GM12878 (cell line): Measurements from ENCODE around the gene TKFC. TPM values are rescaled to one million over a fixed set of nuclear protein-coding genes. Genes with fewer than 3 reads are reported as not detected.

Experiments
- ATAC-seq: fragments of 200-7000 bp; cut with Tn5 transposase; 3 replicates; pipeline ENCODE4 v1.9.1; 2020; ENCODE audit warnings: mild to moderate bottlenecking, moderate library complexity
- BruUV-seq: library from RNA; stranded (reverse); fragments of 400-500 nt; replicated peaks from 2 replicates; lab custom pipeline; 2021; lab: Mats Ljungman, UMichigan
- CTCF ChIA-PET: fragments of 300-600 bp; sonication (Branson Sonifier 250); formaldehyde crosslinking; extraction: SDS; loops from one replicate; lab custom pipeline; 2021; ENCODE audit warnings: inconsistent platforms; lab: Yijun Ruan, JAX
- POLR2A ChIA-PET: fragments of 350-600 bp; formaldehyde crosslinking; extraction: SDS; loops from one replicate; lab custom pipeline; 2021; ENCODE audit warnings: inconsistent platforms; lab: Charles Lee
- RAD21 ChIA-PET: fragments of 300-600 bp; sonication (Branson Sonifier 250); formaldehyde crosslinking; loops from one replicate; lab custom pipeline; 2023; ENCODE audit warnings: antibody characterized with exemption; ENCODE audit not compliant: unreplicated experiment; lab: Charles Lee
- SMC1A ChIA-PET: fragments of 300-600 bp; sonication (Branson Sonifier 250); formaldehyde crosslinking; loops from one replicate; lab custom pipeline; 2023; ENCODE audit not compliant: unreplicated experiment, uncharacterized antibody; lab: Charles Lee
- DNase-seq: peaks from one replicate; pipeline ENCODE4 v3.0.0-alpha.2; 2011; ENCODE audit warnings: low read depth, low spot score
- FAIRE-seq: peaks from 3 replicates; lab custom pipeline; 2011; peaks lifted over from hg19 to GRCh38; lab: Jason Lieb, UNC
- H2AFZ ChIP-seq: 2 replicates; pipeline ENCODE4 v1.6.0; 2011; ENCODE audit warnings: low read depth, low read length, control low read depth; ENCODE audit not compliant: control insufficient read depth
- H3K27ac ChIP-seq: 2 replicates; pipeline ENCODE4 v1.5.1; 2011; ENCODE audit warnings: control low read depth; ENCODE audit not compliant: control insufficient read depth, insufficient read depth
- H3K27me3 ChIP-seq, 2 experiments: replicated peaks in 1 of 2; 2 replicates each; pipeline versions ENCODE4 v1.6.0 to v1.6.1; 2011; ENCODE audit warnings: low read length in 1 of 2; ENCODE audit not compliant: control insufficient read depth in 2 of 2, insufficient read depth in 2 of 2
- H3K36me3 ChIP-seq, 2 experiments: 2 replicates each; pipeline ENCODE4 v1.5.1; 2011; ENCODE audit warnings: low read length in 1 of 2; ENCODE audit not compliant: control insufficient read depth in 2 of 2, insufficient read depth in 2 of 2
- H3K4me1 ChIP-seq: 2 replicates; pipeline ENCODE4 v1.6.1; 2011; ENCODE audit warnings: mild to moderate bottlenecking, low read length, moderate library complexity, mixed read lengths; ENCODE audit not compliant: control insufficient read depth, insufficient read depth
- H3K4me2 ChIP-seq: 2 replicates; pipeline ENCODE4 v1.6.0; 2011; ENCODE audit warnings: control low read depth; ENCODE audit not compliant: control insufficient read depth, insufficient read depth
- H3K4me3 ChIP-seq: fragments of 200-600 bp; sonication (generic); 2 replicates; pipeline ENCODE4 v1.5.1; 2016
- H3K79me2 ChIP-seq: 2 replicates; pipeline ENCODE4 v1.6.0; 2011; ENCODE audit warnings: low read length; ENCODE audit not compliant: control insufficient read depth, insufficient read depth
- H3K9ac ChIP-seq: 2 replicates; pipeline ENCODE4 v1.8.0; 2011; ENCODE audit warnings: low read length, control low read depth, mixed read lengths; ENCODE audit not compliant: control insufficient read depth, insufficient read depth
- H3K9me3 ChIP-seq: replicated peaks from 3 replicates; pipeline ENCODE4 v1.5.1; 2011; ENCODE audit warnings: mild to moderate bottlenecking, low read length; ENCODE audit not compliant: control insufficient read depth, insufficient read depth
- H4K20me1 ChIP-seq: 2 replicates; pipeline ENCODE4 v1.6.0; 2011; ENCODE audit not compliant: control insufficient read depth, insufficient read depth
- CBX3 ChIP-seq: fragments of 200-600 bp; sonication (generic); IDR thresholded peaks from 2 replicates; pipeline ENCODE4 v1.6.1; 2016; ENCODE audit warnings: low read depth, borderline replicate concordance
- DPF2 ChIP-seq: fragments of 450-650 bp; IDR thresholded peaks from 2 replicates; pipeline ENCODE4 v1.6.1; 2017; ENCODE audit warnings: mild to moderate bottlenecking
- ESRRA ChIP-seq: IDR thresholded peaks from 2 replicates; pipeline ENCODE4 v1.6.1; 2012; ENCODE audit warnings: mild to moderate bottlenecking, low read length, improper control_type of control experiment
- FOXK2 ChIP-seq: fragments of 450-650 bp; IDR thresholded peaks from 2 replicates; pipeline ENCODE4 v1.6.1; 2017; ENCODE audit warnings: mild to moderate bottlenecking, moderate library complexity
- KLF5 ChIP-seq: fragments of 450-650 bp; IDR thresholded peaks from 2 replicates; pipeline ENCODE4 v1.6.1; 2014; ENCODE audit warnings: mild to moderate bottlenecking; ENCODE audit not compliant: partially characterized antibody
- LARP7 ChIP-seq: fragments of 450-650 bp; IDR thresholded peaks from 2 replicates; pipeline ENCODE4 v1.6.1; 2017; ENCODE audit warnings: mild to moderate bottlenecking
- MEF2A ChIP-seq: IDR thresholded peaks from 2 replicates; pipeline ENCODE4 v1.6.1; 2011; ENCODE audit warnings: low read depth, mild to moderate bottlenecking, low read length, moderate library complexity; ENCODE audit not compliant: insufficient read depth
- MEF2B ChIP-seq: fragments of 450-650 bp; IDR thresholded peaks from 2 replicates; pipeline ENCODE4 v1.6.1; 2018; ENCODE audit warnings: mild to moderate bottlenecking, moderate library complexity; ENCODE audit not compliant: partially characterized antibody, poor library complexity, severe bottlenecking
- POU2F2 ChIP-seq: IDR thresholded peaks from 3 replicates; pipeline ENCODE4 v1.6.1; 2011; ENCODE audit warnings: low read depth, mild to moderate bottlenecking, low read length, borderline replicate concordance
- RELA ChIP-seq: fragments of 450-650 bp; IDR thresholded peaks from 2 replicates; pipeline ENCODE4 v1.8.0; 2014; ENCODE audit warnings: borderline replicate concordance; ENCODE audit not compliant: partially characterized antibody
- RFX5 ChIP-seq: IDR thresholded peaks from 2 replicates; pipeline ENCODE4 v1.6.1; 2011; ENCODE audit warnings: low read depth, low read length, improper control_type of control experiment
- RUNX3 ChIP-seq: IDR thresholded peaks from 2 replicates; pipeline ENCODE4 v1.6.1; 2012; ENCODE audit warnings: low read length, inconsistent platforms
- SP1 ChIP-seq: IDR thresholded peaks from one replicate; pipeline ENCODE4 v1.6.1; 2011; ENCODE audit warnings: low read depth, low read length
- TCF7 ChIP-seq: IDR thresholded peaks from 2 replicates; pipeline ENCODE4 v1.6.1; 2014; ENCODE audit warnings: antibody characterized with exemption, borderline replicate concordance
- WGBS: methylation state at CpG from one replicate; pipeline ENCODE4 v1.1.6; 2016; ENCODE audit warnings: low lambda C conversion rate; ENCODE audit not compliant: insufficient replicate concordance, insufficient coverage; ENCODE audit errors: missing lambda C conversion rate; 5-methylcytosine and 5-hydroxymethylcytosine counted together
- in situ Hi-C: fragments of 300-500 bp; cut with MboI; formaldehyde crosslinking; loops from 9 replicates; pipeline ENCODE4 v1.14.3; 2018; ENCODE audit warnings: mixed read lengths
- intact Hi-C: fragments of 100-400 bp; cut with micrococcal nuclease; formaldehyde crosslinking; loops from one replicate; pipeline ENCODE4 v1.14.2; 2022; ENCODE audit not compliant: unreplicated experiment
- polyA plus RNA-seq, 11 experiments: library from polyadenylated mRNA; depleted of rRNA in 4 of 11; unstranded in 6 of 11; stranded (reverse) in 5 of 11; fragments of >200 nt; fragmentation: Nextera tagmentation in 4 of 11; fragmentation: Illumina TruSeq in 1 of 11; extraction: Ambion mirVana in 4 of 11; extraction: Trizol in 1 of 11; gene quantifications; 1 replicate in 1 of 11; 2 replicates in 10 of 11; pipeline versions ENCODE4 v1.2.1 to v1.2.3, GENCODE V29; 2011 to 2016; ENCODE audit warnings: inconsistent platforms in 2 of 11, missing spikeins in 2 of 11, low read depth in 1 of 11
- total RNA-seq, 4 experiments: library from RNA; depleted of rRNA in 3 of 4; stranded (reverse); fragments of >200 nt in 3 of 4; fragmentation: Illumina TruSeq in 1 of 4; extraction: Trizol in 1 of 4; gene quantifications; 2 replicates each; pipeline versions ENCODE4 v1.2.1 to v1.2.3, GENCODE V29; 2013 to 2021
- TF ChIP-seq, protein P1 (sequence below): fragments of 450-650 bp; IDR thresholded peaks from 2 replicates; pipeline ENCODE4 v1.6.1; 2017; ENCODE audit warnings: antibody characterized with exemption, mild to moderate bottlenecking, moderate library complexity
- TF ChIP-seq, protein P2 (sequence below): fragments of 450-650 bp; IDR thresholded peaks from 2 replicates; pipeline ENCODE4 v1.6.1; 2017; ENCODE audit warnings: borderline replicate concordance

Gene TKFC
- total and polyA plus RNA-seq, 10 of the 15 experiments (the other 5 are each of a cell fraction or from before 2014, with no cell fraction given) = 2.4 to 113 (median 59.0) TPM

DNA sequence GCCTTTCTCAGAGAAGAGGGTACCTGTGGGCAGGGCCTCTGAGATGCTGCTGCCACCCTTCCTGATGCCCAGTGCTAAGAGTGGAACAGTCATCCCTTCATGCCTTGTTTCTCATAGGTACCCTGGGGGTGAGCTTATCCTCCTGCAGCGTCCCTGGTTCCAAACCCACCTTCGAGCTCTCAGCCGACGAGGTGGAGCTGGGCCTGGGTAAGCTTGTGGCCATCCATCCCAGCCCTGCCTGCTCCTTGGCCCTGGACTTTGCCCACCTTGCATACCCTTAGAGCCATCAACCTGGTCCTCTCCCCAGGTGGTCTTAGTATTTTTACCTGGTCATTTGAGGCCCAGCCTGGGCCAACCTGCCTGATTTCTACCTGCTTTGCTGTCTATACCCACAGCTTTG lies 8.7 kb downstream of the TKFC start:
- DNase-seq = no peak
- POLR2A ChIA-PET = interaction anchor here (0.9 to 1.3 kb wide), 2 partner anchors 19 to 21 kb away, joined by 3 to 4 read pairs; partner anchors contain the start of gene CYB561A3
- TF ChIP-seq TCF7 = no peak
- TF ChIP-seq ESRRA = no peak
- TF ChIP-seq FOXK2 = no peak
- TF ChIP-seq POU2F2 = no peak
- no peak for TF ChIP-seq DPF2
- no peak for TF ChIP-seq LARP7
- no peak for TF ChIP-seq KLF5
- no peak for TF ChIP-seq MEF2B
- TF ChIP-seq, protein P1, sequence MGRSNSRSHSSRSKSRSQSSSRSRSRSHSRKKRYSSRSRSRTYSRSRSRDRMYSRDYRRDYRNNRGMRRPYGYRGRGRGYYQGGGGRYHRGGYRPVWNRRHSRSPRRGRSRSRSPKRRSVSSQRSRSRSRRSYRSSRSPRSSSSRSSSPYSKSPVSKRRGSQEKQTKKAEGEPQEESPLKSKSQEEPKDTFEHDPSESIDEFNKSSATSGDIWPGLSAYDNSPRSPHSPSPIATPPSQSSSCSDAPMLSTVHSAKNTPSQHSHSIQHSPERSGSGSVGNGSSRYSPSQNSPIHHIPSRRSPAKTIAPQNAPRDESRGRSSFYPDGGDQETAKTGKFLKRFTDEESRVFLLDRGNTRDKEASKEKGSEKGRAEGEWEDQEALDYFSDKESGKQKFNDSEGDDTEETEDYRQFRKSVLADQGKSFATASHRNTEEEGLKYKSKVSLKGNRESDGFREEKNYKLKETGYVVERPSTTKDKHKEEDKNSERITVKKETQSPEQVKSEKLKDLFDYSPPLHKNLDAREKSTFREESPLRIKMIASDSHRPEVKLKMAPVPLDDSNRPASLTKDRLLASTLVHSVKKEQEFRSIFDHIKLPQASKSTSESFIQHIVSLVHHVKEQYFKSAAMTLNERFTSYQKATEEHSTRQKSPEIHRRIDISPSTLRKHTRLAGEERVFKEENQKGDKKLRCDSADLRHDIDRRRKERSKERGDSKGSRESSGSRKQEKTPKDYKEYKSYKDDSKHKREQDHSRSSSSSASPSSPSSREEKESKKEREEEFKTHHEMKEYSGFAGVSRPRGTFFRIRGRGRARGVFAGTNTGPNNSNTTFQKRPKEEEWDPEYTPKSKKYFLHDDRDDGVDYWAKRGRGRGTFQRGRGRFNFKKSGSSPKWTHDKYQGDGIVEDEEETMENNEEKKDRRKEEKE = no peak
- TF ChIP-seq RELA = no peak
- no peak for TF ChIP-seq RFX5
- no peak for TF ChIP-seq CBX3
- TF ChIP-seq RUNX3 = no peak
- no peak for TF ChIP-seq MEF2A
- no peak for TF ChIP-seq SP1
- TF ChIP-seq, protein P2, sequence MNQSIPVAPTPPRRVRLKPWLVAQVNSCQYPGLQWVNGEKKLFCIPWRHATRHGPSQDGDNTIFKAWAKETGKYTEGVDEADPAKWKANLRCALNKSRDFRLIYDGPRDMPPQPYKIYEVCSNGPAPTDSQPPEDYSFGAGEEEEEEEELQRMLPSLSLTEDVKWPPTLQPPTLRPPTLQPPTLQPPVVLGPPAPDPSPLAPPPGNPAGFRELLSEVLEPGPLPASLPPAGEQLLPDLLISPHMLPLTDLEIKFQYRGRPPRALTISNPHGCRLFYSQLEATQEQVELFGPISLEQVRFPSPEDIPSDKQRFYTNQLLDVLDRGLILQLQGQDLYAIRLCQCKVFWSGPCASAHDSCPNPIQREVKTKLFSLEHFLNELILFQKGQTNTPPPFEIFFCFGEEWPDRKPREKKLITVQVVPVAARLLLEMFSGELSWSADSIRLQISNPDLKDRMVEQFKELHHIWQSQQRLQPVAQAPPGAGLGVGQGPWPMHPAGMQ = no peak
- TF ChIP-seq, all 136 proteins: peak for 0
- RAD21 ChIA-PET = interaction anchor here (0.7 kb wide), 1 partner anchor 14 kb away, joined by 3 read pairs; no protein-coding TSS in a partner anchor
- BruUV-seq = no TSS peak
- Histone ChIP-seq H3K9ac (no peak overlapping the region), H4K20me1 (no peaks in the 10 kb centered on the region), H3K4me2 (no peak overlapping the region), H2AFZ (no peak overlapping the region), H3K9me3 (no peaks in the 10 kb centered on the region), H3K4me1 (no peaks in the 10 kb centered on the region), H3K27ac (no peak overlapping the region), H3K4me3 (no peak overlapping the region), H3K27me3 (no peaks in the 10 kb centered on the region), H3K36me3 (peaks cover 0 to 4% of the 10 kb centered on the region in 2 experiments; a peak in 2 of 4 replicates), H3K79me2 (no peaks in the 10 kb centered on the region)
- no peak for FAIRE-seq
- WGBS = 84% methylated on average over 4 of the region's 4 CpGs
- in situ Hi-C loops = no loop called here
- intact Hi-C loops = no loop called here
- SMC1A ChIA-PET = interaction anchor here (1.1 to 1.7 kb wide), 3 partner anchors 10 to 44 kb away, joined by 4 to 9 read pairs (median 5); no protein-coding TSS in a partner anchor
- CTCF ChIA-PET = interaction anchor here (0.7 to 10.2 kb wide), 3 partner anchors 20 to 94 kb away, joined by 3 to 729 read pairs (median 387); partner anchors contain the start of genes CYB561A3 and TMEM138
- ATAC-seq = no peak
